Osteoblast (primary cell): ENCODE measurements around the gene ZCWPW2. TPM values are rescaled to one million over a fixed set of nuclear protein-coding genes. Genes with fewer than 3 reads are reported as not detected.

Experiments
- DNase-seq: peaks from one replicate; pipeline ENCODE4 v3.0.0; 2011; ENCODE audit warnings: low spot score, mixed read lengths; ENCODE audit not compliant: insufficient read length; ENCODE audit errors: missing footprints
- H2AFZ ChIP-seq: 2 replicates; pipeline ENCODE4 v1.6.0; 2011; ENCODE audit warnings: mild to moderate bottlenecking, low read length
- H3K27ac ChIP-seq: 2 replicates; pipeline ENCODE4 v1.5.1; 2011; ENCODE audit warnings: mild to moderate bottlenecking, low read depth, low read length, moderate library complexity
- H3K27me3 ChIP-seq: 2 replicates; pipeline ENCODE4 v1.6.0; 2012; ENCODE audit warnings: mild to moderate bottlenecking, control low read depth, inconsistent platforms, low read length, moderate library complexity; ENCODE audit not compliant: insufficient read depth
- H3K36me3 ChIP-seq: 2 replicates; pipeline ENCODE4 v1.5.1; 2011; ENCODE audit warnings: mild to moderate bottlenecking, low read length, control low read depth, moderate library complexity; ENCODE audit not compliant: insufficient read depth
- H3K4me1 ChIP-seq: 2 replicates; pipeline ENCODE4 v1.5.1; 2011; ENCODE audit warnings: mild to moderate bottlenecking, low read length, control low read depth, moderate library complexity; ENCODE audit not compliant: insufficient read depth
- H3K4me2 ChIP-seq: 2 replicates; pipeline ENCODE4 v1.6.0; 2011; ENCODE audit warnings: mild to moderate bottlenecking, low read length; ENCODE audit not compliant: insufficient read depth
- H3K4me3 ChIP-seq: fragments of 200-600 bp; sonication (generic); 3 replicates; pipeline ENCODE4 v1.5.1; 2012; ENCODE audit warnings: mild to moderate bottlenecking, low read length, inconsistent platforms; ENCODE audit not compliant: insufficient read depth
- H3K79me2 ChIP-seq: 2 replicates; pipeline ENCODE4 v1.6.0; 2012; ENCODE audit warnings: mild to moderate bottlenecking, low read length, control low read depth, inconsistent platforms; ENCODE audit not compliant: insufficient read depth
- H3K9me3 ChIP-seq: 2 replicates; pipeline ENCODE4 v1.5.1; 2011; ENCODE audit warnings: low read depth, low read length, control low read depth
- H4K20me1 ChIP-seq: 2 replicates; pipeline ENCODE4 v1.6.0; 2012; ENCODE audit warnings: mild to moderate bottlenecking, low read length, control low read depth; ENCODE audit not compliant: insufficient read depth
- CTCF ChIP-seq: IDR thresholded peaks from 2 replicates; pipeline ENCODE4 v1.5.1; 2011; ENCODE audit warnings: mild to moderate bottlenecking, low read depth, low read length, moderate library complexity; ENCODE audit errors: extremely low read depth
- total RNA-seq: library from RNA; depleted of rRNA; stranded (reverse); fragments of >200 nt; gene quantifications from 2 replicates; pipeline ENCODE4 v1.2.3, GENCODE V29; 2012

Gene ZCWPW2
- total RNA-seq, 1 donor: 0.36 TPM

- H3K27me3 ChIP-seq: no peaks in the 10 kb centered on the region
- no peak overlapping the region for H3K4me2 ChIP-seq
- H3K36me3 ChIP-seq: no peaks in the 10 kb centered on the region
- no peak overlapping the region for H3K27ac ChIP-seq
- DNase-seq: peak; percentile 60
- no peak overlapping the region for H2AFZ ChIP-seq
- no peaks in the 10 kb centered on the region for H3K9me3 ChIP-seq
- peak; percentile 70 for TF ChIP-seq CTCF
- H3K4me3 ChIP-seq: no peak overlapping the region
- H3K79me2 ChIP-seq: no peaks in the 10 kb centered on the region
- H3K4me1 ChIP-seq: peaks cover 4% of the 10 kb centered on the region
- no peaks in the 10 kb centered on the region for H4K20me1 ChIP-seq
Measured at GRCh38 chr3:28317438-28318022, 31.0 kb upstream of the ZCWPW2 start.

- Histone ChIP-seq H3K4me2 (no peak overlapping the region), H3K27me3 (no peaks in the 10 kb centered on the region), H3K4me1 (peaks cover 7% of the 10 kb centered on the region), H3K9me3 (no peaks in the 10 kb centered on the region), H3K79me2 (no peaks in the 10 kb centered on the region), H2AFZ (no peak overlapping the region), H3K27ac (no peak overlapping the region), H3K4me3 (no peak overlapping the region), H3K36me3 (peaks cover 21% of the 10 kb centered on the region), H4K20me1 (no peaks in the 10 kb centered on the region)
- TF ChIP-seq CTCF: no peak
- no peak for DNase-seq
Measured at GRCh38 chr3:28320981-28321380, 27.5 kb upstream of the ZCWPW2 start.

GRCh38 chr3:28322464-28322863 lies 26.1 kb upstream of the ZCWPW2 start:
- Histone ChIP-seq H3K27ac (no peak overlapping the region), H3K4me1 (peaks cover 10% of the 10 kb centered on the region), H3K4me3 (no peak overlapping the region), H3K27me3 (no peaks in the 10 kb centered on the region), H2AFZ (no peak overlapping the region), H3K36me3 (peaks cover 21% of the 10 kb centered on the region), H3K4me2 (no peak overlapping the region), H3K9me3 (no peaks in the 10 kb centered on the region), H3K79me2 (no peaks in the 10 kb centered on the region), H4K20me1 (no peaks in the 10 kb centered on the region)
- no peak for DNase-seq
- TF ChIP-seq CTCF: no peak

GRCh38 chr3:28326458-28326926 lies 22.0 kb upstream of the ZCWPW2 start:
- no peaks in the 10 kb centered on the region for H4K20me1 ChIP-seq
- H3K27me3 ChIP-seq: no peaks in the 10 kb centered on the region
- H3K79me2 ChIP-seq: no peaks in the 10 kb centered on the region
- H3K4me1 ChIP-seq: peaks cover 10% of the 10 kb centered on the region
- H3K27ac ChIP-seq: no peak overlapping the region
- no peak for TF ChIP-seq CTCF
- no peak overlapping the region for H2AFZ ChIP-seq
- no peak for DNase-seq
- no peak overlapping the region for H3K4me3 ChIP-seq
- H3K9me3 ChIP-seq: no peaks in the 10 kb centered on the region
- H3K4me2 ChIP-seq: no peak overlapping the region
- peaks cover 21% of the 10 kb centered on the region for H3K36me3 ChIP-seq
